NCI-H2196 treated with DMSO at 0.1 percent for 48 hours (cell line): ENCODE measurements around the gene SRSF1.
A peak's percentile ranks its signal among the peaks of the same experiment; 100 is the strongest.

Experiments
- DNase-seq: peaks from one replicate; lab custom pipeline; 2025; ENCODE audit not compliant: unreplicated experiment; lab: John Stamatoyannopoulos, UW

Gene SRSF1

GRCh38 chr17:58019521-58019920, 12.5 kb upstream of the SRSF1 start:
- no peak for DNase-seq

- no peak for DNase-seq
Measured at GRCh38 chr17:58019039-58019438, 12.0 kb upstream of the SRSF1 start.

- no peak for DNase-seq
Measured at GRCh38 chr17:58010067-58010799, 3.2 kb upstream of the SRSF1 start.

GRCh38 chr17:58007781-58008706, 998 bp upstream of the SRSF1 start:
- DNase-seq: no peak

GRCh38 chr17:58006560-58006923, 504 bp downstream of the SRSF1 start:
- peak; percentile 31 for DNase-seq

- no peak for DNase-seq
Measured at GRCh38 chr17:58005728-58006559, 1.1 kb downstream of the SRSF1 start.

- DNase-seq: no peak
Measured at GRCh38 chr17:58005031-58005727, 1.9 kb downstream of the SRSF1 start.

- no peak for DNase-seq
Measured at GRCh38 chr17:58004060-58004459, 3.0 kb downstream of the SRSF1 start.

- DNase-seq: no peak
Measured at GRCh38 chr17:58002973-58003372, 4.1 kb downstream of the SRSF1 start.

GRCh38 chr17:58002154-58002948, 4.7 kb downstream of the SRSF1 start:
- no peak for DNase-seq

GRCh38 chr17:58001461-58002124, 5.5 kb downstream of the SRSF1 start:
- no peak for DNase-seq

GRCh38 chr17:57999496-58000017, 7.5 kb downstream of the SRSF1 start:
- peak; percentile 67 for DNase-seq

GRCh38 chr17:57999010-57999495, 8.0 kb downstream of the SRSF1 start:
- no peak for DNase-seq

- no peak for DNase-seq
Measured at GRCh38 chr17:57997085-57997809, 9.8 kb downstream of the SRSF1 start.

GRCh38 chr17:57995076-57995956, 11.7 kb downstream of the SRSF1 start:
- peak; percentile 78 for DNase-seq

GRCh38 chr17:57994436-57994835, 12.6 kb downstream of the SRSF1 start:
- DNase-seq: no peak
